Measurements from ENCODE around the gene BTN2A1.
"Not testable (repeated sequence)": the region's sequence is repeated elsewhere in the genome, so short reads cannot be mapped to it uniquely, and the experiment has no call there.

The BTN2A1 gene

DNA sequence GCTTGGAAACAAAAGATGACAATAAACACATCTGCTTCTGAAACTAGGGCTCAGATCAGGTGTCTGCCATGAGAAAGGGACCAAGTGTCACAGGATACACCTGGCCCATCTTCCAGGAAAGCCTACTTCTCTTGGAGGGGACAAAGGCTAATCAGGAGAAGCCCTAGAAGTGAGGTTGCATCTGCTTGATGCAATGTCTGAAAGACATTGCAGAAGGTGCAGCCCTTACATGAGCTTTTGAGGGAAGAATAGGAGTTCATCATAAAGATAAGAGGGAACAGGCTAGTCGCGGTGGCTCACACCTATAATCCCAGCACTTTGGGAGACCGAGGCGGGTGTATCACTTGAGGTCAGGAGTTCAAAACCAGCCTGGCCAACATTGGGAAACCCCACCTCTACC is 39.9 kb downstream of the BTN2A1 start:
- no peak for DNase-seq

DNA sequence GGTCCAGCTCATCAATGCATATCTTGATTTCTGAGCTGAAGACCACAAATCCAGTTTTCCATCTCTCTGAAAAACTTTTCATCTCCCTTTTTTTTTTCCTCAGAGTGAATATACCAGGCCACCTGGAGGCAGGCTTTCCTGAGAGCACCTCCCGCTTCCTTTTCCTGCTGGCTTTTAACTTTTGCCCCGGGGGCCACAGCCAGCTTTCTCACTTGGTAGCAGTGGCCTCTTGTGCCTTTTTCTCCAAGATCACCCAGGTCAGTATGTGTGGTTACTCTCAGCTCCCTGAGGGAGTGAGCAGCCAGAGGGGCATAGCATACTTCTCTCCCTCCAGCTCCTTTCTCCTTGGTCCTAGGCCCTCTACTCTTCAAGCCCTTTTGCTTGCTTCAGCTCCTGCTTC is 42.3 kb downstream of the BTN2A1 start, which contains the start of gene BTN1A1:
Gene BTN1A1, plus strand, starts transcription at position 202 of the 400 bp plus-strand sequence. CDS start 984 bp downstream, outside the sequence.
- no peak for DNase-seq

DNA sequence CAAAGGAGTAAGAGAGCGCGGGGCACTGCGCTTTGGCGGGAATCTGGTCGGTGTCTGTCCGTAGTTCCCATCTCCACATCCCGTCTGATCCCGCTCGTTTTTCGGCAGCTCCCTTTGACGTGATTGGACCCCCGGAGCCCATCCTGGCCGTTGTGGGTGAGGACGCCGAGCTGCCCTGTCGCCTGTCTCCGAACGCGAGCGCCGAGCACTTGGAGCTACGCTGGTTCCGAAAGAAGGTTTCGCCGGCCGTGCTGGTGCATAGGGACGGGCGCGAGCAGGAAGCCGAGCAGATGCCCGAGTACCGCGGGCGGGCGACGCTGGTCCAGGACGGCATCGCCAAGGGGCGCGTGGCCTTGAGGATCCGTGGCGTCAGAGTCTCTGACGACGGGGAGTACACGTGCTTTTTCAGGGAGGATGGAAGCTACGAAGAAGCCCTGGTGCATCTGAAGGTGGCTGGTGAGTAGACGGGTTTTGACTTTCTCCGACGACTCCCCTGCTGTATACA is 43.8 kb downstream of the BTN2A1 start:
- no peak for DNase-seq

DNA sequence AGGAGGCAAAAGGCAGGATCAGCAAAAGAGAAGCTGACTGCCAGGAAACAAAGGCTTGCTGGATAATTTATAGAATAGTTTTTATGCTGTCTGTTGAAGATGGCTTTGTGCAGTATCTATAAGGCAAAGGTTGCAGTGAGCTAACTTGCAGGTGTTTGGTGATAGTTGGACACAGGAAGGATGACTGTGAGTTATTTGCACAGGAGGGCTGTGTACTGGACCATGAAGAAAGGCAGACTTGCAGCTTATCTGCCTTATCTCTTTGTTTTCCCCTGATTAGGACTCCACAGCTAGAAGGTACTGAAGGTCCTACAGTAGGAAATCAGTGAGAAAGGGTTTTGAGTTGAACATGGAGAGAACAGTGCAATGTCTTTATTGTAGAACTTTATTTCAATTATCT is 44.4 kb downstream of the BTN2A1 start:
- peak; percentile 5 for DNase-seq

DNA sequence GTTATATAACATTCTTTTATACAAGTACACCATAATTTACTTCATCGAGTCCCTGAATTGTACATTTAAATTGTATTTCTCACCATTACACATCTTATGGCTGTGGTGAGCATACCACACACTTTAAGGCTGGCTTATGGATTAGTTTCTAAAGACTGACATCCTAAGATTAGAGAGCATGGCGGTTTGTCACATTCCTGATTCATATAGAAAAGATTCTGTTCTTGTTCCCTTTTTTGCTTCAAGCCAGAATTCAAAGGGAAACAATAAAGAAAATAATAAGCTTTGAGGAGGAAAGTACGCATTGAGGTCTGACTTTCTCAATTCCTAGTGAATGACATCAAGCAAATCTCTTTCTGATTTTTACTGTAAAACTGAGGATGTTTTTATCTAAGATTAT is 44.9 kb downstream of the BTN2A1 start:
- no peak for DNase-seq

DNA sequence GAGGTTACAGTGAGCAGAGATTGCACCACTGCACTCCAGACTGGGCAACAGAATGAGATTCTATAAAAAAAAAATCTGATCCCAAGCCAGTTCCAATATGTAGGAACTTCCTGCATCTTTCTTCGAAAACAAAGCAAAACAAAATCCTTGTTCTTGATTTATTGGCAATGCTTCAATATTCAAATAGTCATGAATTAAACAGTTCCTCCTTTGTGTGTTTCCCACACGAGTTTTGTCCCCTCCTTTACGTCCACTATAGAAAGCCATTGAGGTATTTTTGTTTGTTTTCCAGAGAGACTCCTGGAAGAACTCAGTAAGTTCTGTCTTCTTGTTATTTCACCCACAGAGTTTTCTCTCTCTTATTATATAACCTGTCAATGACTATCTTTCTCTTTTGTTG is 49.9 kb downstream of the BTN2A1 start:
- DNase-seq: no peak

DNA sequence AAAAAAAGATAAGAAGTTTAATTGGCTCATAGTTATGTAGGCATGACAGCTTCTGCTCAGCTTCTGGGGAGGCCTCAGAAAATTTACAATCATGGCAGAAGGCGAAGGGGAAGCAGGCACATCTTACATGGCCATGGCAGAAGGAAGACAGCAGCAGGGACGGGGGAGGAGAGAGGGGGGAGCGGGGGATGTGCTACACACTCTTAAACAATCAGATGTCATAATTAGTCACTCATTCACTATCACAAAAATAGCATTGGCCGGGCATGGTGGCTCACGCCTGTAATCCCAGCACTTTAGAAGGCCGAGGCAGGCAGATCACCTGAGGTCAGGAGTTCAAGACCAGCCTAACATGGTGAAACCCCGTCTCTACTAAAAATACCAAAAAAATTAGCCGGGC is 53.3 kb downstream of the BTN2A1 start:
- not testable (repeated sequence) for DNase-seq

DNA sequence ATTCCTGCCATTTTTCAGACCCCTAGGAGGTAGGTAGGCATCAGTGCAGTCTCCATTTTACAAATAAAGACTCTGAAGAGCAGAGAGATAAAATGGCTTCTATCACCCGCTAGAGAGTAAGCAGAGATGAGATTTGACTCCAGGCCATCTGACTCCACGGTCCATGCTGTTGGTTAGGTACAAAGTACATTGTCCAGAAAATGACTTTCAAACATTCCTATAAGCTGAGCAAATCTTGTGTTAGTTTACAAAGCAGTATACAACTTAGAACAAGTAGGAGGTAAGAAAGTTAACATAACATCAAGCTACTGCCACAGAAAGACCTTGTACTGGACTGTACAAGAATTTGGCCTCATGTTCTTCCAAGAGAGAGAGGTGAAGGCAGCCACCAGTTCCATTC is 57.2 kb downstream of the BTN2A1 start:
- no peak for DNase-seq

DNA sequence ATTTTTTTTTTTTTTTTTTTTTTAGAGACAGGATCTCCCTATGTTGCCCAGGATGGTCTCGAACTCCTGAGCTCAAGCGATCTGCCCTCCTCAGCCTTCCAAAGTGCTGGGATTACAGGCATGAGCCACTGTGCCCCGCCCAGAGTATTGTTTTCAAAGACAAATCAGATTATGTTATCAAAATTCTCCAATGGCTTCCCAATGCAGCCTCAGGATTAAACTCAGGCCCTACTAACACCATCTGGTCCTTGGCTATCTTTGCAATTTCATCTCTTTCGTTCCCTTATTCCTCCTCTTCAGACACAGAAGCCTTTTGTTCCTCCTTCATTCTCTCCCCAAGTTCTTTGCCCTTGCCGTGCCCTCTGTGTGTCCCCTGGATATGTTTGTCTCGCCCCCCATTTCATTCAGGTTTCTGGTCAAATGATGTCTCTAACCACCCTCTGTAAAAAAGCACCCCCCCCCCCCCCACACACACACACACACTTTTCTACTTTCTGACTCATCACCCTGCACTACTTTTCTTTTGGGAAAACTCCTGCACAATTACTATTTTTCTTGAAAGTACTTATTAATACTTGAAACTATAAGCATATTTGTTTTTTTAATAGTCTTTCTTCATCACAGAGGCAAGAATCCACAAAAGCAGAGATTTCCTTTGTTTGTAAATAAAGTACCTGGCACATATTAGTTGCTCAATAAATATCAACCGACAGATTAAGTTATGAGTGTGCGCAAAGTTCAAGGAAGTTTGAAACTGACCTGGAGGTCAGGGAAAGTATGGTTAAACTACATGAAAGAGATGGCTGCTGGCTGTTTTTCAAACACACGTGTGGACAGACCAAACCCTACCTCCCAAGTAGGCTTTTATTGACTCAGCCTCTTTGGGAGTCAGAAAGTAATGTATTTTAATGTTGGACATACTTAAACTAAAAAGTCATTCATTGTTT is 59.0 kb downstream of the BTN2A1 start:
- no peak for DNase-seq

All from NCI-H1105 treated with DMSO at 0.1 percent for 48 hours (cell line).